ENCODE results near the gene HIP1R. TPM values are rescaled to one million over a fixed set of nuclear protein-coding genes. Genes with fewer than 3 reads are reported as not detected.

The HIP1R gene
- total and polyA plus RNA-seq, 2 experiments from 2014 or later: 8.0 to 22.1 TPM

GRCh38 chr12:122851820-122852219 is 16.6 kb downstream of the HIP1R start (continued):
- TF ChIP-seq REST (IDR thresholded peaks at IDR 0.05; ENCODE audit: unreplicated experiment) (no peak), CTCF (conservative IDR thresholded peaks at IDR 0.05; ENCODE audit: low read depth in 2 of 2) (no peak), JUNB (IDR thresholded peaks at IDR 0.05; ENCODE audit: unreplicated experiment) (no peak), ETS1 (IDR thresholded peaks at IDR 0.05) (no peak), ZNF331 (CRISPR knock-in tag; IDR thresholded peaks at IDR 0.05; ENCODE audit: low read depth) (no peak), EZH2 (IDR thresholded peaks at IDR 0.05; ENCODE audit: low read depth, unreplicated experiment) (no peak), POLR2AphosphoS5 (IDR thresholded peaks at IDR 0.05; ENCODE audit: low read depth) (no peak), EZH2phosphoT487 (IDR thresholded peaks at IDR 0.05; ENCODE audit: unreplicated experiment) (no peak), NANOG (IDR thresholded peaks at IDR 0.05; ENCODE audit: borderline replicate concordance) (no peak), ZNF114 (CRISPR knock-in tag; IDR thresholded peaks at IDR 0.05) (no peak), STAT1 (IDR thresholded peaks at IDR 0.05; ENCODE audit: unreplicated experiment) (no peak)

GRCh38 chr12:122852336-122853275 is 17.3 kb downstream of the HIP1R start:
- H3K27ac ChIP-seq (ENCODE audit: low read depth): no peak overlapping the region
- H3K27me3 ChIP-seq (ENCODE audit: insufficient read depth): no peaks in the 10 kb centered on the region
- H3K27ac Mint-ChIP-seq: no peak overlapping the region
- H2AFZ ChIP-seq: no peak overlapping the region
- H3F3A ChIP-seq (replicated peaks; ENCODE audit: low read depth): no peaks in the 10 kb centered on the region
- ATAC-seq: no peak; the same call in 2 of the 3 replicates
- no peak overlapping the region; the same call in 2 of the 3 replicates for H3K4me3 Mint-ChIP-seq
- H3K27me3 Mint-ChIP-seq (ENCODE audit: insufficient read depth, low read depth, poor library complexity): peaks cover 6% of the 10 kb centered on the region
- TF ChIP-seq POLR2AphosphoS5 (IDR thresholded peaks at IDR 0.05; ENCODE audit: low read depth): no peak
- H3K36me3 Mint-ChIP-seq (ENCODE audit: low read depth): no peaks in the 10 kb centered on the region; the same call in 2 of the 3 replicates
- H3K4me2 ChIP-seq: no peak overlapping the region
- H3K36me3 ChIP-seq (ENCODE audit: insufficient read depth): no peaks in the 10 kb centered on the region
- no peak for DNase-seq (ENCODE audit: low spot score)
- no peaks in the 10 kb centered on the region for H3K9me2 ChIP-seq (ENCODE audit: insufficient read depth)
- H3K9me3 Mint-ChIP-seq: no peaks in the 10 kb centered on the region
- H3K79me2 ChIP-seq (replicated peaks; ENCODE audit: insufficient read depth): no peaks in the 10 kb centered on the region
- no peaks in the 10 kb centered on the region for H3K4me1 ChIP-seq (ENCODE audit: insufficient read depth)
- H3K4me3 ChIP-seq: no peak overlapping the region
- H3K4me1 Mint-ChIP-seq: peaks cover 5% of the 10 kb centered on the region
- peaks cover 6% of the 10 kb centered on the region; the same call in 1 of the 2 replicates for H4K20me1 ChIP-seq (replicated peaks; ENCODE audit: insufficient read depth)

Measured in GM23338 (cell line).